Breast epithelium (tissue), 3 donors: ENCODE results near the gene CIAO3.

Experiments used
- CTCF ChIP-seq, 3 donors: fragments of 450-650 bp; IDR thresholded peaks; one replicate each; pipeline ENCODE4 v1.5.1; 2016 to 2017; ENCODE audit warnings: antibody characterized with exemption in 3 of 3, mild to moderate bottlenecking in 3 of 3, moderate library complexity in 3 of 3
- POLR2A ChIP-seq: fragments of 450-650 bp; IDR thresholded peaks from one replicate; pipeline ENCODE4 v1.6.1; 2016; ENCODE audit warnings: antibody characterized with exemption, mild to moderate bottlenecking, moderate library complexity
- POLR2AphosphoS5 ChIP-seq, 3 donors: sonication (generic); formaldehyde crosslinking; IDR thresholded peaks; one replicate each; pipeline ENCODE4 v1.6.1; 2017; ENCODE audit warnings: antibody characterized with exemption in 3 of 3

GRCh38 chr16:717450-718245 is 23.1 kb downstream of the CIAO3 start:
- TF ChIP-seq CTCF (IDR thresholded peaks at IDR 0.05) (no peak), POLR2A (no peak), POLR2AphosphoS5 (IDR thresholded peaks at IDR 0.05) (no peak)
